GM11168 (cell line): Measurements from ENCODE around the gene PLEKHJ1.

Experiments
- in situ Hi-C: fragments of 300-500 bp; cut with MboI; formaldehyde crosslinking; loops from one replicate; pipeline ENCODE4 v1.12.0; 2022; ENCODE audit warnings: low sequenced_read_pairs; ENCODE audit not compliant: unreplicated experiment

PLEKHJ1 gene

GRCh38 chr19:2226051-2226839 lies 9.9 kb downstream of the PLEKHJ1 start:
- in situ Hi-C loops: no loop called here

GRCh38 chr19:2225415-2226050 lies 10.6 kb downstream of the PLEKHJ1 start:
- in situ Hi-C loops: no loop called here

- in situ Hi-C loops: no loop called here
Observed at GRCh38 chr19:2224754-2225349, 11.3 kb downstream of the PLEKHJ1 start.

- in situ Hi-C loops: no loop called here
Observed at GRCh38 chr19:2223959-2224358, 12.2 kb downstream of the PLEKHJ1 start.

- in situ Hi-C loops: no loop called here
Observed at GRCh38 chr19:2223391-2223790, 12.7 kb downstream of the PLEKHJ1 start.

- in situ Hi-C loops: no loop called here
Observed at GRCh38 chr19:2221918-2222317, 14.2 kb downstream of the PLEKHJ1 start.

- in situ Hi-C loops: no loop called here
Observed at GRCh38 chr19:2221250-2221831, 14.8 kb downstream of the PLEKHJ1 start.

GRCh38 chr19:2219726-2220125 lies 16.4 kb downstream of the PLEKHJ1 start:
- in situ Hi-C loops: no loop called here

GRCh38 chr19:2217591-2217990 lies 18.5 kb downstream of the PLEKHJ1 start:
- in situ Hi-C loops: no loop called here

- in situ Hi-C loops: no loop called here
Observed at GRCh38 chr19:2216361-2217225, 19.5 kb downstream of the PLEKHJ1 start.

GRCh38 chr19:2215281-2215751 lies 20.8 kb downstream of the PLEKHJ1 start:
- in situ Hi-C loops: no loop called here

- in situ Hi-C loops: no loop called here
Observed at GRCh38 chr19:2214251-2214650, 21.9 kb downstream of the PLEKHJ1 start.

GRCh38 chr19:2213799-2214198 lies 22.3 kb downstream of the PLEKHJ1 start:
- in situ Hi-C loops: no loop called here

- in situ Hi-C loops: no loop called here
Observed at GRCh38 chr19:2212861-2213711, 23.0 kb downstream of the PLEKHJ1 start.

- in situ Hi-C loops: no loop called here
Observed at GRCh38 chr19:2210987-2211740, 25.0 kb downstream of the PLEKHJ1 start.

- in situ Hi-C loops: no loop called here
Observed at GRCh38 chr19:2210206-2210605, 25.9 kb downstream of the PLEKHJ1 start.

GRCh38 chr19:2209408-2209807 lies 26.7 kb downstream of the PLEKHJ1 start:
- in situ Hi-C loops: no loop called here

GRCh38 chr19:2208975-2209374 lies 27.2 kb downstream of the PLEKHJ1 start:
- in situ Hi-C loops: no loop called here
